ENCODE results near the gene SLCO3A1.

The SLCO3A1 gene

DNA sequence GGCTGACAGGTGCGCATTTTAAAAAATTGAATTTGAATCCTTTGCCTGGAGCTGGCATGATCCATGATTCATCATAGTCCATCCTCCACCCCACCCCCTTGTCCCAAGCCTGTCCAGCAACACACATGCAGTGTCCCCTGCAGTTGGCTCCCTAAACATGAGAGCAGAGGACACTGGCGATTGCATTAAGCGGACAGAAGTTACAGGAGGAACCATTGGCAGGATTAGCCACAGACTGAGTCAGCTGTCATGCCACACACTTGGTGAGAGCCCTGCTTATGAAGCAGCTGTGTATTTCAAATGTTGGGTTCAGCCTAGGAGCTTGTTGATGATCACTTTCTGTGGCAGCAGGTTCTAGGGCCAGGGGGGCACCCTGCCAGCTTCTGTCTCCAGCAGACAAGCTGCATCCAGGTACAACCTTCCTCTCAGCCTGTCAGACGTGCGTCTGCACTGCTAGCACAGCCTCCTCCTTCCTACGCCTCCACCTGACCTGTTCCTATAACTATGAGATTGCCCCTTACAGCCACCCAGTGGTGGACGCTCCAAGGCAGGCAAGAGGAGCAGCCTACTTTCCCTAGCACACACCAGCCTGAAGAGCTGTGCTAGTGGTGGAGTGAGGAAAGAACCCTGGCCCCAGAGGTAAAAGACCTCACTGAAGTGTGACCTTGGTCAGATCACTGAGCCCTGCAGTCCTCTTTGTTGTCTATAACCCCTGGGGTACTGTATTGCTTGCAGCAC lies 121.9 kb downstream of the SLCO3A1 start:
- DNase-seq (ENCODE audit: low read depth), result no peak
- TF ChIP-seq, protein P1, sequence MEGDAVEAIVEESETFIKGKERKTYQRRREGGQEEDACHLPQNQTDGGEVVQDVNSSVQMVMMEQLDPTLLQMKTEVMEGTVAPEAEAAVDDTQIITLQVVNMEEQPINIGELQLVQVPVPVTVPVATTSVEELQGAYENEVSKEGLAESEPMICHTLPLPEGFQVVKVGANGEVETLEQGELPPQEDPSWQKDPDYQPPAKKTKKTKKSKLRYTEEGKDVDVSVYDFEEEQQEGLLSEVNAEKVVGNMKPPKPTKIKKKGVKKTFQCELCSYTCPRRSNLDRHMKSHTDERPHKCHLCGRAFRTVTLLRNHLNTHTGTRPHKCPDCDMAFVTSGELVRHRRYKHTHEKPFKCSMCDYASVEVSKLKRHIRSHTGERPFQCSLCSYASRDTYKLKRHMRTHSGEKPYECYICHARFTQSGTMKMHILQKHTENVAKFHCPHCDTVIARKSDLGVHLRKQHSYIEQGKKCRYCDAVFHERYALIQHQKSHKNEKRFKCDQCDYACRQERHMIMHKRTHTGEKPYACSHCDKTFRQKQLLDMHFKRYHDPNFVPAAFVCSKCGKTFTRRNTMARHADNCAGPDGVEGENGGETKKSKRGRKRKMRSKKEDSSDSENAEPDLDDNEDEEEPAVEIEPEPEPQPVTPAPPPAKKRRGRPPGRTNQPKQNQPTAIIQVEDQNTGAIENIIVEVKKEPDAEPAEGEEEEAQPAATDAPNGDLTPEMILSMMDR (IDR thresholded peaks at IDR 0.05; ENCODE audit: insufficient read depth, low read depth, low read length, missing control alignments), result no peak
- H3K4me3 ChIP-seq (ENCODE audit: low read length), result no peak overlapping the region

DNA sequence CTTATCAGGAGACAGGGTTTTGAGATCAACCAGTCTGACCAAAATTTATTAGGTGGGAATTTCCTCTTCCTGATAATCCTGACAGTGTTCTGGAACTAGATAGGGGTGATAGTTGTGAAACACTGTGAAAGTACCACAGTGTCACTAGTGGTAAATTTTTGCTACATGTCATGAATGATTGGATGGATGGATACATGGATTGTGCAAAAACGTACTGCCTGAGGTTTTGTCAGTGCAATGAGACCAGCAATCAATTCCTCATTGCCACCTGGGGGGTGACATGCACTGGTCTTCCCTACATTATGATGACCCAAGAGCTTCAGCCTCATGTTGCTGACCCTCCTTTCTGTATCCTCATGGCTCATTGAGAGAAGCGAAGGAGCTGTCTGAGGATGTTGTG lies 123.5 kb downstream of the SLCO3A1 start:
- no peak for DNase-seq (ENCODE audit: low read depth)
- H3K4me3 ChIP-seq (ENCODE audit: low read length), result no peak overlapping the region
- TF ChIP-seq, protein P1 (IDR thresholded peaks at IDR 0.05; ENCODE audit: insufficient read depth, low read depth, low read length, missing control alignments), result no peak

DNA sequence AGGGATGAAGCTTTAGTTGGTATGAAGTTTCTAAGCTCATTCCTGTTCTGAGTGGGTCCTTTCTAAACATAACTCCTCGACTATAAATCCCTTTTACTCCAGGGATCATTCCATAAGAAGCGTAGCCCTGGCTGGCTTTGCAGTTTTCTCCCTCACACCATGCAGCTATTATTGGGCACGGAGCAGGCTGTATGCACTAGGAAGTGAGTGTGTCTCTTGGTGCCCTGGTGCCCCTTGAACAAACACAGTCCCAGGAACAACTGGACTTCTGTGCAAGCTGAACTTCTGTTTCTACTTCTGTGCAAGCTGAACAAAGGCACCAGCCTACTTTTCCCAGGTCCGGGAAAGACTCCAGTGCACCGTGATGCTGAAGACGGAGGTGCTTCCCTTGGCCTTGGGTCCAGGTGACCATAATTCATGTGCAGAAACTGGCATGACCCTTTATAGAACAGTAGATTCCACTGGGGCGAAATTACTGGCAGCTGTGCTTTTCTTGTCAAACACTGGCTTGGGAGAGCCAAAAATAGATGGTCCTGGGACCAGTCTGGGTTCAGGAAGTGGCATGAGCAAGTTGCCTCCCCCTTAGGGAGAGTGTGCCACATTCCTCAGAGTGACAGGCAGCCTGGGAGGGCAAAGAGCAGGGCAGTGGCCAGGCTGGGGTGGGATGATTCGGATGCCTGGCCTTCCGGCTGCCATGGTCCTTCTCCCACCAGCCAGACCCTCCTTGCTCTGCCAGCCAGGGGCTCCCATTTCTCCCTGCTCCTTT lies 127.2 kb downstream of the SLCO3A1 start:
- no peak overlapping the region for H3K4me3 ChIP-seq (ENCODE audit: low read length)
- TF ChIP-seq, protein P1 (IDR thresholded peaks at IDR 0.05; ENCODE audit: insufficient read depth, low read depth, low read length, missing control alignments), result no peak
- no peak for DNase-seq (ENCODE audit: low read depth)

DNA sequence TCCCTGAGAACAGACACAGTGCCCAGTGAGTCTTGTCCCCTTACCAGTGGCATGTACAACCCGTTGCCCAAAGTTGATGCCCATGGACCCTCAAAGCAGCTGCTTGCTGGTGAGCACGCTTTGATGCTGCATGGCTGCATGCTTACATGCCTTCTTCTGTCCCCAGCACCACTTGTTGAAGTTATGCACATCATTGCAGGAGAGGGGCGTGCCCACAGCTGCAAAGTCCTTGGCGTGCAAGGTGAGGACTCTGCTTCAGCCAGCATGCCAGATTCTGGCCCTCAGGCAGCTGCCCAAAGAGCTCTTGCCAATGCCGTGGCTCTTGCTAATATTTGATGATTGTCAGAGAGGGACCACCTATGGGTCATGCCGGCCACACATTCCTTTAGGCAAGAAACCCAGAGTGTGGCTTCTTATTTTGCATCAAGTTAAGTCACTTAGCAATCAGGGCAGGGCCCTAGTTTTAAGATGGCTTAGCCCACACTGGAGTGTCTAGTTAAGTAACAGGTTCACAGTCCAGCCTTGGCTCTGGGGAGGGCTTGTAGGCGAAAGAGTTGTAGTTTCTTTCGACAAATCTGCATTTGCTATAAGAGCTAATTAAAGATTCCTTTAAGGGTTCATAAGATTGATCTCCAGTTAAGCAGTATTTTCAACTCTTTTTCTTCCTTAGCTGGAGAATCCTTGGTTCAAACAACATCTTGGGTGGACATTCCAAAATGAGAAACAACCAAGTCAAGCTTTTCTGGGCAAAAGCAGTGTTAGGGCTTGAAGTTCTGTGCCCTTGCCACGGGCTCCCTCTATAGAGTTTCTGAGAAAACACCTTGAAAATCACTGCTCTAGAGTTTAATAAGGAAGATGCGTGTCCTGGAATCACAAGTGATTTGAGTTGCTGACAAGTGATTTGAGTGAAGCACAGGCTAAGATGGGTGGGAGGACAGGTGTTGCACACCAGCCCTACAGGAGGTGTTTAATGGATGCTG lies 128.6 kb downstream of the SLCO3A1 start:
- peak; percentile 8 for DNase-seq (ENCODE audit: low read depth)
- H3K4me3 ChIP-seq (ENCODE audit: low read length), result no peak overlapping the region
- TF ChIP-seq, protein P1 (IDR thresholded peaks at IDR 0.05; ENCODE audit: insufficient read depth, low read depth, low read length, missing control alignments), result peak; percentile 12

DNA sequence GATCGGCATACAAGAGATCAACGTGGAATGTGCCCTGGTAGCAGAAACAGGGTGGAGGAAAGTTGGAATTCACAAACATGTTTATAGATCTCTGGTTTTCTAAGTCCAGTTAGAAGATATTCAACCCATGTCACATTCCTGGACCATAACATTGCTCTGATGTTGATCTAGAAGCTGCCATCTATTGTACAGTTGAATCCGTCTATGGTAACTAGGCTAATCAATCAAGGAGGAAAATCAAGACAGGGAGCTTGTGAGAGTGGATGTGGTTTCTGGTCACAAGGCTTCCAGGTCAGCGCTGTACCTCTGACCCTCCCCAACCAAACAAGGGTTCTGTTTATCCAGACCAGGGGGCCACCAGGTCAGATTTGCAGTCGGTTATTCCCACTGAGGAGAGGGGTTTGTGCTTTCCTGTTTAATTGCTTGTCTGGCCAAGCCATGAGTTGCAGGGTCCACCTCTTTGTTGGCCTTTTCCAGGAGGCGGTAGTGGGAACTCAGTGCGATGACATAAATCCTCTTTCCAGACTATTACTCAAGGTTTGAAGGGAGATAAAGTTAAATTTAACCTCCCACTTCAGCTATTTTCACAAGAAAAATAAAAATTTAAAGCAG lies 130.3 kb downstream of the SLCO3A1 start:
- no peak for DNase-seq (ENCODE audit: low read depth)
- H3K4me3 ChIP-seq (ENCODE audit: low read length), result no peak overlapping the region
- TF ChIP-seq, protein P1 (IDR thresholded peaks at IDR 0.05; ENCODE audit: insufficient read depth, low read depth, low read length, missing control alignments), result no peak

DNA sequence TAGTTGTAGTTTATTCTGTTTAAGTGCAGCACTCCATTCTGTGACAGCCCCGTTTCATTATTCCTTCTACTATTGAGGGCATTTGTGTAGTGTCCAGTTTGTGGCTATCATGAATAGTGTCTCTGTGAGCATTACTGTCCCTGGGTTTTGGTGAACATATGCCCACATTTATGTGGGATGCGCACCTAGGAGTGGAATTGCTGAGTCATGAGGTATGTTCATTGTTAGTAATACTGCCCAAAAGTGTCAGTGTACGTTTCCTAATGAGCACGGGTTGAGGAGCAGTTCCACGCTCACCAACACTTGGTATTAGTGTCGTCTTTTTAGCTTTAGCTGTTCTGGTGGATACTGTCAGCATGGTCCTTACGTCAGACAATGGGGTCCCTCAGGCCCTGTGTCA lies 131.8 kb downstream of the SLCO3A1 start:
- TF ChIP-seq, protein P1 (IDR thresholded peaks at IDR 0.05; ENCODE audit: insufficient read depth, low read depth, low read length, missing control alignments), result no peak
- no peak for DNase-seq (ENCODE audit: low read depth)
- no peak overlapping the region for H3K4me3 ChIP-seq (ENCODE audit: low read length)

All from epithelial cell of esophagus (primary cell).